ENCODE results near the gene MAGEF1. TPM values are rescaled to one million over a fixed set of nuclear protein-coding genes. Genes with fewer than 3 reads are reported as not detected.

Gene MAGEF1
- total RNA-seq, 1 donor from 2014 or later, result 56.3 TPM

- Mint-ChIP-seq H3K27ac (ENCODE audit: unreplicated experiment) (no peak overlapping the region), H3K27me3 (ENCODE audit: unreplicated experiment) (peaks cover 2% of the 10 kb centered on the region), H3K36me3 (ENCODE audit: unreplicated experiment) (no peaks in the 10 kb centered on the region), H3K4me3 (ENCODE audit: unreplicated experiment) (no peak overlapping the region), H3K4me1 (ENCODE audit: low read depth, unreplicated experiment) (no peaks in the 10 kb centered on the region), H3K9me3 (ENCODE audit: unreplicated experiment) (peaks cover 6% of the 10 kb centered on the region)
- no peak for DNase-seq
- no peak for TF ChIP-seq CTCF (IDR thresholded peaks at IDR 0.05; ENCODE audit: partially characterized antibody, unreplicated experiment)
These were observed 27.1 kb upstream of the MAGEF1 start for GRCh38 chr3:184738982-184739381.

GRCh38 chr3:184738506-184738890 lies 26.6 kb upstream of the MAGEF1 start:
- no peak for TF ChIP-seq CTCF (IDR thresholded peaks at IDR 0.05; ENCODE audit: partially characterized antibody, unreplicated experiment)
- H3K36me3 Mint-ChIP-seq (ENCODE audit: unreplicated experiment), result no peaks in the 10 kb centered on the region
- H3K9me3 Mint-ChIP-seq (ENCODE audit: unreplicated experiment), result peaks cover 6% of the 10 kb centered on the region
- no peaks in the 10 kb centered on the region for H3K4me1 Mint-ChIP-seq (ENCODE audit: low read depth, unreplicated experiment)
- H3K27ac Mint-ChIP-seq (ENCODE audit: unreplicated experiment), result no peak overlapping the region
- peaks cover 2% of the 10 kb centered on the region for H3K27me3 Mint-ChIP-seq (ENCODE audit: unreplicated experiment)
- DNase-seq, result no peak
- H3K4me3 Mint-ChIP-seq (ENCODE audit: unreplicated experiment), result no peak overlapping the region

GRCh38 chr3:184737641-184738505 lies 26.0 kb upstream of the MAGEF1 start:
- no peaks in the 10 kb centered on the region for H3K4me1 Mint-ChIP-seq (ENCODE audit: low read depth, unreplicated experiment)
- peaks cover 6% of the 10 kb centered on the region for H3K9me3 Mint-ChIP-seq (ENCODE audit: unreplicated experiment)
- peaks cover 2% of the 10 kb centered on the region for H3K27me3 Mint-ChIP-seq (ENCODE audit: unreplicated experiment)
- no peak overlapping the region for H3K4me3 Mint-ChIP-seq (ENCODE audit: unreplicated experiment)
- no peak for TF ChIP-seq CTCF (IDR thresholded peaks at IDR 0.05; ENCODE audit: partially characterized antibody, unreplicated experiment)
- DNase-seq, result no peak
- H3K27ac Mint-ChIP-seq (ENCODE audit: unreplicated experiment), result no peak overlapping the region
- no peaks in the 10 kb centered on the region for H3K36me3 Mint-ChIP-seq (ENCODE audit: unreplicated experiment)

GRCh38 chr3:184737063-184737462 lies 25.2 kb upstream of the MAGEF1 start:
- peaks cover 2% of the 10 kb centered on the region for H3K27me3 Mint-ChIP-seq (ENCODE audit: unreplicated experiment)
- H3K4me3 Mint-ChIP-seq (ENCODE audit: unreplicated experiment), result no peak overlapping the region
- H3K9me3 Mint-ChIP-seq (ENCODE audit: unreplicated experiment), result peaks cover 6% of the 10 kb centered on the region
- H3K36me3 Mint-ChIP-seq (ENCODE audit: unreplicated experiment), result no peaks in the 10 kb centered on the region
- DNase-seq, result no peak
- TF ChIP-seq CTCF (IDR thresholded peaks at IDR 0.05; ENCODE audit: partially characterized antibody, unreplicated experiment), result no peak
- H3K4me1 Mint-ChIP-seq (ENCODE audit: low read depth, unreplicated experiment), result no peaks in the 10 kb centered on the region
- H3K27ac Mint-ChIP-seq (ENCODE audit: unreplicated experiment), result no peak overlapping the region

All from glutamatergic neuron (in vitro differentiated cells).